Measurements from ENCODE around the gene RNASEH2A. TPM values are rescaled to one million over a fixed set of nuclear protein-coding genes. Genes with fewer than 3 reads are reported as not detected.

Gene RNASEH2A
- total RNA-seq, 1 donor from 2014 or later = 37.2 TPM

- H3K4me1 Mint-ChIP-seq (ENCODE audit: unreplicated experiment) = no peaks in the 10 kb centered on the region
- DNase-seq (ENCODE audit: extremely low spot score, unreplicated experiment) = peak; percentile 85
- no peaks in the 10 kb centered on the region for H3K36me3 Mint-ChIP-seq
- H3K9me3 Mint-ChIP-seq = no peaks in the 10 kb centered on the region
- peak overlapping the region; percentile 50 for H3K27ac Mint-ChIP-seq
- peak overlapping the region; percentile 80 for H3K4me3 Mint-ChIP-seq
- TF ChIP-seq, protein P1, sequence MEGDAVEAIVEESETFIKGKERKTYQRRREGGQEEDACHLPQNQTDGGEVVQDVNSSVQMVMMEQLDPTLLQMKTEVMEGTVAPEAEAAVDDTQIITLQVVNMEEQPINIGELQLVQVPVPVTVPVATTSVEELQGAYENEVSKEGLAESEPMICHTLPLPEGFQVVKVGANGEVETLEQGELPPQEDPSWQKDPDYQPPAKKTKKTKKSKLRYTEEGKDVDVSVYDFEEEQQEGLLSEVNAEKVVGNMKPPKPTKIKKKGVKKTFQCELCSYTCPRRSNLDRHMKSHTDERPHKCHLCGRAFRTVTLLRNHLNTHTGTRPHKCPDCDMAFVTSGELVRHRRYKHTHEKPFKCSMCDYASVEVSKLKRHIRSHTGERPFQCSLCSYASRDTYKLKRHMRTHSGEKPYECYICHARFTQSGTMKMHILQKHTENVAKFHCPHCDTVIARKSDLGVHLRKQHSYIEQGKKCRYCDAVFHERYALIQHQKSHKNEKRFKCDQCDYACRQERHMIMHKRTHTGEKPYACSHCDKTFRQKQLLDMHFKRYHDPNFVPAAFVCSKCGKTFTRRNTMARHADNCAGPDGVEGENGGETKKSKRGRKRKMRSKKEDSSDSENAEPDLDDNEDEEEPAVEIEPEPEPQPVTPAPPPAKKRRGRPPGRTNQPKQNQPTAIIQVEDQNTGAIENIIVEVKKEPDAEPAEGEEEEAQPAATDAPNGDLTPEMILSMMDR (conservative IDR thresholded peaks at IDR 0.05) = peak; percentile 82
- no peaks in the 10 kb centered on the region for H3K27me3 Mint-ChIP-seq
These were observed 40.3 kb upstream of the RNASEH2A start for GRCh38 chr19:12766051-12766521.

- Mint-ChIP-seq H3K27me3 (no peaks in the 10 kb centered on the region), H3K4me3 (no peak overlapping the region), H3K9me3 (no peaks in the 10 kb centered on the region), H3K4me1 (ENCODE audit: unreplicated experiment) (no peaks in the 10 kb centered on the region), H3K27ac (no peak overlapping the region), H3K36me3 (no peaks in the 10 kb centered on the region)
- no peak for DNase-seq (ENCODE audit: extremely low spot score, unreplicated experiment)
- TF ChIP-seq, protein P1 (conservative IDR thresholded peaks at IDR 0.05) = no peak
These were observed 39.2 kb upstream of the RNASEH2A start for GRCh38 chr19:12767150-12767549.

DNA sequence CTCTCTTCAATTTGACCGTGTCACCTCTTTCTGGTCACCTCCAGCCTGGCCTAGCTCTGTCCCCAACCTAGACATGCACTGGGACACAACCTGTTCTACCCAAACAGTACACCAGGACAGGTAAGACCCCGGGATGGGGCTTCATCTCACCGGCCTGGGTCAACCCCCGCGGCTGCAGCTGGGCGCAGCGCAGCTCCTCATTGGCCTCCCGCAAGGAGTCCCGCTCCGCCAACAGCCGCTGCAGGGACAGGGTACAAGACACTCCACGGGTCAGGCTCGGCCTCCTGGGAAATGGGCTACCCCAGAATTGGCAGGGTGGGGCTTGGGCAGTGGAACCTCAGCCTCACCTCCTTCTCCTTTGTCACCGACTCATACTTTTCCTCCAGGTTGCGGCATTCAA, 38.7 kb upstream of the RNASEH2A start:
- no peaks in the 10 kb centered on the region for H3K9me3 Mint-ChIP-seq
- H3K4me3 Mint-ChIP-seq = no peak overlapping the region
- no peaks in the 10 kb centered on the region for H3K27me3 Mint-ChIP-seq
- H3K36me3 Mint-ChIP-seq = no peaks in the 10 kb centered on the region
- TF ChIP-seq, protein P1 (conservative IDR thresholded peaks at IDR 0.05) = no peak
- no peak for DNase-seq (ENCODE audit: extremely low spot score, unreplicated experiment)
- no peaks in the 10 kb centered on the region for H3K4me1 Mint-ChIP-seq (ENCODE audit: unreplicated experiment)
- no peak overlapping the region for H3K27ac Mint-ChIP-seq

DNA sequence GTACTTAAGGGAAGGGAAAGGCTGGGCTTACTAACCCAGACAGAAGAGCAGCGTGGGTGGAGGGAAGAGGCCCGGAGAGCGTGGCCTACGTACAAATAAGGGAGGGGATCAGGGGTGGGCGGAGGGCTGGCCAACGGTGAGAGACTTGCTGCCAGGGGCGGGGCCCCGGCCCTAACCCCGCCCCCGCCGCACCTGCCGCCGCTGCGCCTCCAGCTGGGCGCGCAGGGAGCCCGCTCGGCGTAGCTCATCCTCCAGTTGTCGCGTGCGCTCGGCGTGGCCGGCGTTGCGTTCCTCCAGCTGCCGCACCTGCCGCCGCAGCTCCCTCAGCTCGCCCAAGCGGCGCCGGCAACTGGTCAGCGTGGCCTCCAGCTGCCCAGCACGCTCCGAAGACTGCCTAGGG, 36.7 kb upstream of the RNASEH2A start:
- DNase-seq (ENCODE audit: extremely low spot score, unreplicated experiment) = peak; percentile 74
- Mint-ChIP-seq H3K9me3 (no peaks in the 10 kb centered on the region), H3K27ac (peak overlapping the region; percentile 51), H3K27me3 (no peaks in the 10 kb centered on the region), H3K4me1 (ENCODE audit: unreplicated experiment) (peaks cover 6% of the 10 kb centered on the region), H3K36me3 (no peaks in the 10 kb centered on the region), H3K4me3 (no peak overlapping the region)
- TF ChIP-seq, protein P1 (conservative IDR thresholded peaks at IDR 0.05) = no peak

DNA sequence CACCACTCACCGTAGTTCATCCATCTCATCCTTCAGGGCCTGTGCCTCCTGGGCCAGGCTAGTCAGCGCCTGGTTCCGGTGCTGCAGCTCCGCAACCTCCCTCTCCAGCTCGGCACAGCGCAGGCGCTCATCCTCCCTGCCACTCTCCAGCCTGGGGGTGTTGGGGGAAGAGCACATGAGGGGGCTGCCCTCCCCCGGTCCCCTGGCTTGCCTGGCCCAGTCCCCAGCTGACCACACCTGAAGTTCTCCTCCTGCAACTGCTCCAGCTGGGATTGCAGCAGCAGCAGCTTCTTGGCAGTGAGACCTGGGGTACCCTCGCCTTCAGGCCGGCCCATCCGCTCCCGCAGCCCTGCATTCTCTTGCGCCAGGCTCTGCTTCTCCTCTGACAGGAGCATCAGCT, 35.5 kb upstream of the RNASEH2A start:
- TF ChIP-seq, protein P1 (conservative IDR thresholded peaks at IDR 0.05) = no peak
- Mint-ChIP-seq H3K27ac (no peak overlapping the region), H3K4me3 (no peak overlapping the region), H3K9me3 (no peaks in the 10 kb centered on the region), H3K36me3 (no peaks in the 10 kb centered on the region), H3K4me1 (ENCODE audit: unreplicated experiment) (peaks cover 6% of the 10 kb centered on the region), H3K27me3 (no peaks in the 10 kb centered on the region)
- DNase-seq (ENCODE audit: extremely low spot score, unreplicated experiment) = no peak

- Mint-ChIP-seq H3K4me1 (ENCODE audit: unreplicated experiment) (peaks cover 6% of the 10 kb centered on the region), H3K36me3 (no peaks in the 10 kb centered on the region), H3K4me3 (no peak overlapping the region), H3K27me3 (no peaks in the 10 kb centered on the region), H3K27ac (no peak overlapping the region), H3K9me3 (no peaks in the 10 kb centered on the region)
- DNase-seq (ENCODE audit: extremely low spot score, unreplicated experiment) = no peak
- TF ChIP-seq, protein P1 (conservative IDR thresholded peaks at IDR 0.05) = no peak
These were observed 34.1 kb upstream of the RNASEH2A start for GRCh38 chr19:12772323-12772722.
